HEK293 (cell line): ENCODE results near the gene TMEM187.

Source experiments
- CTCF ChIA-PET: fragments of 350-600 bp; formaldehyde crosslinking; extraction: SDS; loops from one replicate; lab custom pipeline; 2021; ENCODE audit warnings: antibody characterized with exemption; lab: Yijun Ruan, JAX
- POLR2A ChIA-PET: fragments of 300-600 bp; formaldehyde crosslinking; extraction: SDS; loops from one replicate; lab custom pipeline; 2020; ENCODE audit warnings: antibody characterized with exemption, inconsistent platforms; lab: Yijun Ruan, JAX
- H3K27ac ChIP-seq: fragments of 200-500 bp; sonication (Bioruptor generic); 2 replicates; pipeline ENCODE4 v1.5.1; 2014; ENCODE audit warnings: low read depth, low read length, control low read depth, inconsistent platforms; ENCODE audit errors: extremely low read depth
- H3K36me3 ChIP-seq, 2 experiments: fragments of 200-500 bp in 1 of 2; sonication (Bioruptor generic) in 1 of 2; 1 replicate in 1 of 2; 2 replicates in 1 of 2; pipeline ENCODE4 v1.5.1; 2014 to 2017; ENCODE audit warnings: inconsistent platforms in 2 of 2, low read length in 2 of 2; ENCODE audit not compliant: control insufficient read depth in 2 of 2, insufficient read depth in 1 of 2
- H3K4me1 ChIP-seq: fragments of 200-500 bp; sonication (Bioruptor generic); 2 replicates; pipeline ENCODE4 v1.5.1; 2014; ENCODE audit warnings: mild to moderate bottlenecking, low read length, inconsistent platforms; ENCODE audit not compliant: control insufficient read depth, insufficient read depth
- H3K4me3 ChIP-seq: 2 replicates; pipeline ENCODE4 v1.5.1; 2011; ENCODE audit warnings: low read depth, mild to moderate bottlenecking, control low read depth, low read length, moderate library complexity
- H3K9me3 ChIP-seq: fragments of 200-500 bp; sonication (Bioruptor generic); 2 replicates; pipeline ENCODE4 v1.5.1; 2014; ENCODE audit warnings: low read depth, low read length, inconsistent platforms; ENCODE audit not compliant: control insufficient read depth, insufficient read depth
- HOXA7 ChIP-seq: sonication (generic); formaldehyde crosslinking; IDR thresholded peaks from 2 replicates; pipeline ENCODE4 v1.8.1; 2022; ENCODE audit warnings: missing genetic modification reagents, borderline replicate concordance
- KLF1 ChIP-seq: fragments of 450-650 bp; formaldehyde crosslinking; IDR thresholded peaks from 2 replicates; pipeline ENCODE4 v1.5.1; 2016; ENCODE audit warnings: missing biosample characterization, missing genetic modification characterization
- KLF8 ChIP-seq: fragments of 450-650 bp; formaldehyde crosslinking; IDR thresholded peaks from 2 replicates; pipeline ENCODE4 v1.5.1; 2016; ENCODE audit warnings: missing biosample characterization, missing genetic modification characterization
- PRDM1 ChIP-seq: fragments of 450-650 bp; formaldehyde crosslinking; IDR thresholded peaks from 2 replicates; pipeline ENCODE4; 2016; ENCODE audit warnings: missing biosample characterization, missing genetic modification characterization
- PRDM10 ChIP-seq: fragments of 450-650 bp; formaldehyde crosslinking; IDR thresholded peaks from 2 replicates; pipeline ENCODE4 v1.5.1; 2016; ENCODE audit warnings: missing biosample characterization, missing genetic modification characterization
- SCRT2 ChIP-seq: fragments of 450-650 bp; formaldehyde crosslinking; IDR thresholded peaks from 2 replicates; pipeline ENCODE4 v1.5.1; 2016; ENCODE audit warnings: missing biosample characterization, missing genetic modification characterization
- ZBTB49 ChIP-seq: fragments of 450-650 bp; formaldehyde crosslinking; IDR thresholded peaks from 2 replicates; pipeline ENCODE4 v1.5.1; 2016; ENCODE audit warnings: missing biosample characterization, missing genetic modification characterization, low read depth
- ZIC2 ChIP-seq: fragments of 450-650 bp; formaldehyde crosslinking; IDR thresholded peaks from 2 replicates; pipeline ENCODE4 v1.5.1; 2016; ENCODE audit warnings: missing biosample characterization, missing genetic modification characterization
- ZNF211 ChIP-seq: fragments of 450-650 bp; formaldehyde crosslinking; IDR thresholded peaks from 2 replicates; pipeline ENCODE4 v1.5.1; 2016; ENCODE audit warnings: low read depth, missing biosample characterization, missing genetic modification characterization
- ZNF362 ChIP-seq: fragments of 450-650 bp; formaldehyde crosslinking; IDR thresholded peaks from 2 replicates; pipeline ENCODE4 v1.5.1; 2016; ENCODE audit warnings: missing biosample characterization, missing genetic modification characterization
- ZNF404 ChIP-seq: fragments of 450-650 bp; formaldehyde crosslinking; IDR thresholded peaks from 2 replicates; pipeline ENCODE4 v1.5.1; 2017; ENCODE audit warnings: missing biosample characterization, missing genetic modification characterization
- ZNF433 ChIP-seq: fragments of 450-650 bp; formaldehyde crosslinking; IDR thresholded peaks from 2 replicates; pipeline ENCODE4 v1.5.1; 2016; ENCODE audit warnings: missing biosample characterization, missing genetic modification characterization, low read depth
- ZNF510 ChIP-seq: fragments of 450-650 bp; formaldehyde crosslinking; IDR thresholded peaks from 2 replicates; pipeline ENCODE4 v1.5.1; 2018; ENCODE audit warnings: mild to moderate bottlenecking, missing genetic modification characterization, missing biosample characterization; ENCODE audit not compliant: insufficient replicate concordance
- ZNF529 ChIP-seq: fragments of 450-650 bp; formaldehyde crosslinking; IDR thresholded peaks from 2 replicates; pipeline ENCODE4 v1.5.1; 2017; ENCODE audit warnings: missing genetic modification characterization, missing biosample characterization; ENCODE audit not compliant: insufficient replicate concordance
- ZNF560 ChIP-seq: fragments of 450-650 bp; formaldehyde crosslinking; IDR thresholded peaks from 2 replicates; pipeline ENCODE4 v1.5.1; 2017; ENCODE audit warnings: missing biosample characterization, missing genetic modification characterization, borderline replicate concordance
- ZNF610 ChIP-seq: fragments of 450-650 bp; formaldehyde crosslinking; IDR thresholded peaks from 2 replicates; pipeline ENCODE4 v1.5.1; 2016; ENCODE audit warnings: missing biosample characterization, missing genetic modification characterization, borderline replicate concordance
- ZNF639 ChIP-seq: fragments of 450-650 bp; formaldehyde crosslinking; IDR thresholded peaks from 2 replicates; pipeline ENCODE4 v1.5.1; 2016; ENCODE audit warnings: missing biosample characterization, missing genetic modification characterization
- ZNF747 ChIP-seq: fragments of 450-650 bp; formaldehyde crosslinking; IDR thresholded peaks from 2 replicates; pipeline ENCODE4 v1.5.1; 2016; ENCODE audit warnings: missing biosample characterization, missing genetic modification characterization

TMEM187 gene

GRCh38 chrX:154028502-154029184 lies 56.1 kb downstream of the TMEM187 start:
- ChIA-PET POLR2A (interaction anchor here (0.6 kb wide), 1 partner anchor 64 kb away, joined by 3 read pairs; no protein-coding TSS in a partner anchor), CTCF (interaction anchor here (0.6 to 4.7 kb wide), 6 partner anchors 13 to 278 kb away, joined by 3 to 29 read pairs (median 5); no protein-coding TSS in a partner anchor)
- peak; percentile 62; the same call in 1 of the 2 replicates for TF ChIP-seq PRDM1 (tag by site-specific recombination)
- TF ChIP-seq KLF8: no peak
- Histone ChIP-seq H3K9me3 (no peaks in the 10 kb centered on the region), H3K4me1 (no peaks in the 10 kb centered on the region), H3K36me3 (peaks cover 0 to 64% of the 10 kb centered on the region in 2 experiments; a peak in 1 of 3 replicates), H3K4me3 (no peak overlapping the region), H3K27ac (no peak overlapping the region)

- Histone ChIP-seq H3K4me3 (no peak overlapping the region), H3K36me3 (peaks cover 0 to 64% of the 10 kb centered on the region in 2 experiments; a peak in 1 of 3 replicates), H3K4me1 (no peaks in the 10 kb centered on the region), H3K27ac (no peak overlapping the region), H3K9me3 (no peaks in the 10 kb centered on the region)
- TF ChIP-seq PRDM10 (tag by site-specific recombination) (peak; percentile 71), ZNF560 (no peak)
- ChIA-PET CTCF (interaction anchor here (0.6 to 4.7 kb wide), 5 partner anchors 13 to 277 kb away, joined by 3 to 29 read pairs (median 6); no protein-coding TSS in a partner anchor), POLR2A (interaction anchor here (0.5 kb wide), 1 partner anchor 50 kb away, joined by 3 read pairs; no protein-coding TSS in a partner anchor)
These were observed 56.9 kb downstream of the TMEM187 start for GRCh38 chrX:154029439-154029838.

GRCh38 chrX:154030266-154030665 lies 57.7 kb downstream of the TMEM187 start:
- CTCF ChIA-PET: no interaction called here
- H3K27ac ChIP-seq: no peak overlapping the region
- TF ChIP-seq ZNF404: no peak
- no peak for TF ChIP-seq ZNF610 (tag by site-specific recombination)
- TF ChIP-seq ZNF362: no peak
- TF ChIP-seq ZNF211 (tag by site-specific recombination): no peak
- no peak for TF ChIP-seq KLF1 (tag by site-specific recombination)
- TF ChIP-seq SCRT2 (tag by site-specific recombination): no peak
- no peak for TF ChIP-seq ZNF639 (tag by site-specific recombination)
- no peak for TF ChIP-seq ZNF529
- no peak for TF ChIP-seq ZIC2
- no peak for TF ChIP-seq ZNF510 (tag by site-specific recombination)
- no peak for TF ChIP-seq ZBTB49 (tag by site-specific recombination)
- TF ChIP-seq ZNF747: no peak
- no peak for TF ChIP-seq ZNF433
- TF ChIP-seq HOXA7: no peak
- TF ChIP-seq PRDM1 (tag by site-specific recombination): no peak

More at GRCh38 chrX:154030266-154030665, 57.7 kb downstream of the TMEM187 start:
- Histone ChIP-seq H3K4me1 (no peaks in the 10 kb centered on the region), H3K4me3 (no peak overlapping the region), H3K36me3 (peaks cover 0 to 64% of the 10 kb centered on the region in 2 experiments; a peak in 2 of 3 replicates), H3K9me3 (no peaks in the 10 kb centered on the region)
- POLR2A ChIA-PET: no interaction called here
